ENCODE results near the gene FREY1.
A peak's percentile ranks its signal among the peaks of the same experiment; 100 is the strongest.

The FREY1 gene

GRCh38 chr11:45870706-45871105, 36.4 kb downstream of the FREY1 start:
- DNase-seq (ENCODE audit: low spot score), result no peak

GRCh38 chr11:45869551-45869950, 37.5 kb downstream of the FREY1 start:
- no peak for DNase-seq (ENCODE audit: low spot score)

GRCh38 chr11:45864041-45864440, 43.0 kb downstream of the FREY1 start:
- DNase-seq (ENCODE audit: low spot score), result no peak

GRCh38 chr11:45860764-45861510, 46.1 kb downstream of the FREY1 start:
- no peak for DNase-seq (ENCODE audit: low spot score)

- no peak for DNase-seq (ENCODE audit: low spot score)
Observed at GRCh38 chr11:45860348-45860747, 46.7 kb downstream of the FREY1 start.

GRCh38 chr11:45859661-45860140, 47.4 kb downstream of the FREY1 start:
- DNase-seq (ENCODE audit: low spot score), result peak; percentile 86

GRCh38 chr11:45858751-45859398, 48.2 kb downstream of the FREY1 start:
- DNase-seq (ENCODE audit: low spot score), result no peak

- DNase-seq (ENCODE audit: low spot score), result peak; percentile 79
Observed at GRCh38 chr11:45857961-45858474, 49.1 kb downstream of the FREY1 start.

All from Ammon's horn (tissue), 1 donor.